IMR-90 (cell line): Measurements from ENCODE around the gene MUC5AC. TPM values are rescaled to one million over a fixed set of nuclear protein-coding genes. Genes with fewer than 3 reads are reported as not detected.

ENCODE experiments used
- ATAC-seq: fragments of 200-7000 bp; cut with Tn5 transposase; 2 replicates; pipeline ENCODE4 v1.9.1; 2020; ENCODE audit warnings: low read depth, mild to moderate bottlenecking, moderate library complexity
- BruUV-seq: library from RNA; stranded (reverse); fragments of 400-500 nt; replicated peaks from 2 replicates; lab custom pipeline; 2021; lab: Mats Ljungman, UMichigan
- CTCF ChIA-PET: fragments of 300-600 bp; formaldehyde crosslinking; extraction: SDS; loops from one replicate; lab custom pipeline; 2021; ENCODE audit warnings: antibody characterized with exemption; lab: Yijun Ruan, JAX
- POLR2A ChIA-PET: fragments of 300-600 bp; sonication (Branson Sonifier 250); formaldehyde crosslinking; loops from one replicate; lab custom pipeline; 2022; ENCODE audit warnings: antibody characterized with exemption; ENCODE audit not compliant: unreplicated experiment; lab: Charles Lee
- DNase-seq: peaks from one replicate; pipeline ENCODE4 v3.0.0; 2013
- H2AFZ ChIP-seq: replicated peaks from 2 replicates; pipeline ENCODE3; 2013; ENCODE audit warnings: low read length, mild to moderate bottlenecking; ENCODE audit not compliant: poor library complexity
- H2AK5ac ChIP-seq: 2 replicates; pipeline ENCODE4 v1.6.1; 2013; ENCODE audit warnings: low read depth, low read length, inconsistent platforms
- H2AK9ac ChIP-seq: replicated peaks from 2 replicates; pipeline ENCODE3; 2013; ENCODE audit warnings: mild to moderate bottlenecking, low read depth, low read length, moderate library complexity; ENCODE audit not compliant: poor library complexity
- H2BK120ac ChIP-seq: 2 replicates; pipeline ENCODE4 v1.6.1; 2013; ENCODE audit warnings: low read depth, low read length, inconsistent platforms
- H2BK15ac ChIP-seq: 3 replicates; pipeline ENCODE4 v1.6.1; 2013; ENCODE audit warnings: low read depth, low read length, inconsistent platforms
- H2BK20ac ChIP-seq: 2 replicates; pipeline ENCODE4 v1.6.1; 2013; ENCODE audit warnings: low read depth, mild to moderate bottlenecking, inconsistent platforms, low read length, moderate library complexity
- H2BK5ac ChIP-seq: 2 replicates; pipeline ENCODE4 v1.6.1; 2013; ENCODE audit warnings: mild to moderate bottlenecking, low read depth, low read length, inconsistent platforms; ENCODE audit not compliant: poor library complexity, severe bottlenecking
- H3K14ac ChIP-seq: replicated peaks from 2 replicates; pipeline ENCODE4 v1.6.1; 2013; ENCODE audit warnings: low read depth, low read length, inconsistent platforms
- H3K18ac ChIP-seq: 2 replicates; pipeline ENCODE4 v1.6.1; 2013; ENCODE audit warnings: low read depth, low read length, control low read depth
- H3K23ac ChIP-seq: 2 replicates; pipeline ENCODE4 v1.6.1; 2013; ENCODE audit warnings: low read depth, low read length, inconsistent platforms
- H3K27ac ChIP-seq: 2 replicates; pipeline ENCODE4 v1.5.1; 2013; ENCODE audit warnings: mild to moderate bottlenecking, control low read depth, low read length; ENCODE audit not compliant: insufficient read depth
- H3K27me3 ChIP-seq: 2 replicates; pipeline ENCODE4 v1.6.1; 2013; ENCODE audit warnings: low read length; ENCODE audit not compliant: control insufficient read depth, insufficient read depth
- H3K36me3 ChIP-seq: 2 replicates; pipeline ENCODE4 v1.6.1; 2013; ENCODE audit warnings: low read length, mixed read lengths; ENCODE audit not compliant: control insufficient read depth, insufficient read depth
- H3K4ac ChIP-seq: 2 replicates; pipeline ENCODE4 v1.6.1; 2013; ENCODE audit warnings: low read depth, low read length, inconsistent platforms
- H3K4me1 ChIP-seq: 2 replicates; pipeline ENCODE4 v1.6.1; 2013; ENCODE audit warnings: low read length, mixed read lengths; ENCODE audit not compliant: control insufficient read depth, insufficient read depth
- H3K4me2 ChIP-seq: 2 replicates; pipeline ENCODE4 v1.6.1; 2013; ENCODE audit warnings: low read depth, mild to moderate bottlenecking, control low read depth, low read length, moderate library complexity
- H3K4me3 ChIP-seq: 2 replicates; pipeline ENCODE4 v1.5.1; 2013; ENCODE audit warnings: low read depth, mild to moderate bottlenecking, control low read depth, low read length, moderate library complexity; ENCODE audit not compliant: insufficient read depth
- H3K56ac ChIP-seq: 2 replicates; pipeline ENCODE4 v1.6.1; 2013; ENCODE audit warnings: low read length, inconsistent platforms; ENCODE audit not compliant: insufficient read depth; ENCODE audit errors: extremely low read depth
- H3K79me1 ChIP-seq, 2 experiments: 2 replicates each; pipeline ENCODE4 v1.6.1; 2013; ENCODE audit warnings: low read length in 2 of 2, inconsistent platforms in 1 of 2, low read depth in 1 of 2
- H3K9ac ChIP-seq: 2 replicates; pipeline ENCODE4 v1.6.1; 2013; ENCODE audit warnings: low read depth, low read length, control low read depth
- H3K9me1 ChIP-seq: 2 replicates; pipeline ENCODE4 v1.6.1; 2013; ENCODE audit warnings: low read length, inconsistent platforms; ENCODE audit not compliant: insufficient read depth
- H3K9me3 ChIP-seq: 2 replicates; pipeline ENCODE4 v1.6.1; 2013; ENCODE audit warnings: low read length; ENCODE audit not compliant: control insufficient read depth, insufficient read depth
- H4K20me1 ChIP-seq: 2 replicates; pipeline ENCODE4 v1.6.1; 2013; ENCODE audit warnings: low read length, inconsistent platforms; ENCODE audit not compliant: insufficient read depth
- H4K5ac ChIP-seq: 2 replicates; pipeline ENCODE4 v1.6.1; 2013; ENCODE audit warnings: mild to moderate bottlenecking, low read depth, low read length, control low read depth
- H4K8ac ChIP-seq, 2 experiments: 2 replicates each; pipeline ENCODE4 v1.6.1; 2013; ENCODE audit warnings: low read depth in 2 of 2, low read length in 2 of 2, control low read depth in 1 of 2, inconsistent platforms in 1 of 2
- H4K91ac ChIP-seq: 2 replicates; pipeline ENCODE4 v1.6.1; 2013; ENCODE audit warnings: low read depth, low read length, inconsistent platforms; ENCODE audit not compliant: insufficient read depth
- BHLHE40 ChIP-seq: fragments of 150-350 bp; IDR thresholded peaks from 2 replicates; pipeline ENCODE4 v1.6.1; 2016; ENCODE audit warnings: mild to moderate bottlenecking, low read depth, low read length
- CEBPB ChIP-seq: IDR thresholded peaks from 2 replicates; pipeline ENCODE4 v1.6.1; 2012; ENCODE audit warnings: low read depth, low read length, improper control_type of control experiment
- CHD1 ChIP-seq: IDR thresholded peaks from 2 replicates; pipeline ENCODE4 v1.6.1; 2012; ENCODE audit warnings: low read depth, low read length, improper control_type of control experiment
- CTCF ChIP-seq: conservative IDR thresholded peaks from 2 replicates; pipeline ENCODE4 v1.5.1; 2012; ENCODE audit warnings: mild to moderate bottlenecking, low read depth, low read length, improper control_type of control experiment
- ELK1 ChIP-seq: fragments of 150-350 bp; IDR thresholded peaks from 2 replicates; pipeline ENCODE4 v1.6.1; 2016; ENCODE audit warnings: low read depth, mild to moderate bottlenecking, low read length, moderate library complexity, borderline replicate concordance
- FOS ChIP-seq: fragments of 150-350 bp; IDR thresholded peaks from 2 replicates; pipeline ENCODE4 v1.6.1; 2016; ENCODE audit warnings: low read depth, low read length
- MAFK ChIP-seq: IDR thresholded peaks from 2 replicates; pipeline ENCODE4 v1.6.1; 2012; ENCODE audit warnings: low read depth, low read length, improper control_type of control experiment
- MAZ ChIP-seq: IDR thresholded peaks from 2 replicates; pipeline ENCODE4 v1.6.1; 2012; ENCODE audit warnings: low read depth, mild to moderate bottlenecking, low read length, improper control_type of control experiment, moderate library complexity, borderline replicate concordance
- MXI1 ChIP-seq: IDR thresholded peaks from 2 replicates; pipeline ENCODE4 v1.6.1; 2012; ENCODE audit warnings: low read depth, mild to moderate bottlenecking, low read length, moderate library complexity, borderline replicate concordance
- NFE2L2 ChIP-seq: fragments of 150-350 bp; IDR thresholded peaks from 2 replicates; pipeline ENCODE4 v1.6.1; 2016; ENCODE audit warnings: low read depth, mild to moderate bottlenecking, low read length
- POLR2A ChIP-seq: IDR thresholded peaks from 2 replicates; pipeline ENCODE4 v1.6.1; 2012; ENCODE audit warnings: mild to moderate bottlenecking, low read depth, low read length
- RAD21 ChIP-seq: IDR thresholded peaks from 2 replicates; pipeline ENCODE4 v1.6.1; 2012; ENCODE audit warnings: low read length, improper control_type of control experiment
- RCOR1 ChIP-seq: IDR thresholded peaks from 2 replicates; pipeline ENCODE4 v1.6.1; 2012; ENCODE audit warnings: mild to moderate bottlenecking, low read length, improper control_type of control experiment; ENCODE audit not compliant: insufficient replicate concordance
- RFX5 ChIP-seq: IDR thresholded peaks from 2 replicates; pipeline ENCODE4 v1.8.0; 2012; ENCODE audit warnings: low read depth, mild to moderate bottlenecking, low read length, moderate library complexity
- SMC3 ChIP-seq: fragments of 150-350 bp; IDR thresholded peaks from 2 replicates; pipeline ENCODE4 v1.6.1; 2016; ENCODE audit warnings: low read depth, mild to moderate bottlenecking, antibody characterized with exemption, low read length, moderate library complexity
- USF2 ChIP-seq: fragments of 150-350 bp; IDR thresholded peaks from 2 replicates; pipeline ENCODE4 v1.6.1; 2017; ENCODE audit warnings: mild to moderate bottlenecking, antibody characterized with exemption, low read length, low read depth
- WGBS, 2 experiments: methylation state at CpG; one replicate each; pipeline versions ENCODE4 v1.1.5 to v1.1.7; 2013; ENCODE audit warnings: missing lambda C conversion rate in 2 of 2; ENCODE audit not compliant: insufficient read length in 1 of 2; ENCODE audit errors: extremely low coverage in 2 of 2; 5-methylcytosine and 5-hydroxymethylcytosine counted together
- dilution Hi-C: fragments of 300-500 bp; cut with HindIII; formaldehyde crosslinking; loops from one replicate; pipeline ENCODE4 v1.14.3; 2018; ENCODE audit warnings: low sequenced_read_pairs; ENCODE audit not compliant: unreplicated experiment
- in situ Hi-C: fragments of 300-500 bp; cut with MboI; formaldehyde crosslinking; loops from 3 replicates; pipeline ENCODE4 v1.14.3; 2019; ENCODE audit warnings: low sequenced_read_pairs, inconsistent platforms, mixed read lengths
- intact Hi-C: fragments of 100-400 bp; cut with micrococcal nuclease; formaldehyde crosslinking; loops from 2 replicates; pipeline ENCODE4 v1.10.0; 2022
- polyA plus RNA-seq, 3 experiments: library from polyadenylated mRNA; depleted of rRNA; stranded (reverse); fragments of >200 nt; gene quantifications; 2 replicates each; pipeline ENCODE4 v1.2.3, GENCODE V29; 2012; ENCODE audit warnings: low replicate concordance in 1 of 3
- total RNA-seq: library from RNA; depleted of rRNA; stranded (reverse); fragments of >200 nt; gene quantifications from 2 replicates; pipeline ENCODE4 v1.2.3, GENCODE V29; 2012

MUC5AC gene
- total and polyA plus RNA-seq, 2 of the 4 experiments (the other 2 are of a cell fraction), result 0.02 TPM; not detected in 1

GRCh38 chr11:1199241-1199750 is 41.5 kb downstream of the MUC5AC start:
- Histone ChIP-seq H3K23ac (no peak overlapping the region), H4K8ac (no peak overlapping the region), H2BK120ac (no peak overlapping the region), H4K20me1 (no peaks in the 10 kb centered on the region; the same call in 1 of the 2 replicates), H3K18ac (no peak overlapping the region), H4K91ac (no peak overlapping the region), H4K5ac (no peak overlapping the region), H2AK9ac (no peak overlapping the region), H3K9ac (no peak overlapping the region), H3K79me1 (no peaks in the 10 kb centered on the region), H3K36me3 (no peaks in the 10 kb centered on the region), H3K4me1 (no peaks in the 10 kb centered on the region), H2BK5ac (no peak overlapping the region), H3K27me3 (peaks cover 10% of the 10 kb centered on the region; the same call in 1 of the 2 replicates), H2BK15ac (no peak overlapping the region), H3K9me3 (peaks cover 4% of the 10 kb centered on the region; the same call in 1 of the 2 replicates), H2BK20ac (no peak overlapping the region), H2AK5ac (no peak overlapping the region), H3K56ac (no peak overlapping the region), H3K9me1 (no peaks in the 10 kb centered on the region), H2AFZ (no peak overlapping the region), H3K27ac (no peak overlapping the region), H3K14ac (no peak overlapping the region), H3K4me2 (no peak overlapping the region), H3K4me3 (no peak overlapping the region), H3K4ac (no peak overlapping the region)
- no TSS peak for BruUV-seq
- no peak for ATAC-seq
- dilution Hi-C loops (no loop called here), intact Hi-C loops (no loop called here), in situ Hi-C loops (no loop called here)
- 75% methylated on average over 7 of the region's 27 CpGs; no CpG with 5 or more reads in 1 of the 2 experiments for WGBS, 2 experiments
- ChIA-PET CTCF (no interaction called here), POLR2A (no interaction called here)
- TF ChIP-seq NFE2L2, result no peak
- TF ChIP-seq POLR2A, result no peak
- no peak for TF ChIP-seq CHD1
- no peak for TF ChIP-seq FOS
- no peak for TF ChIP-seq BHLHE40
- no peak for TF ChIP-seq RCOR1
- no peak for TF ChIP-seq MXI1
- TF ChIP-seq CTCF, result no peak
- no peak for TF ChIP-seq SMC3
- TF ChIP-seq MAFK, result no peak
- no peak for TF ChIP-seq CEBPB
- TF ChIP-seq MAZ, result no peak
- TF ChIP-seq ELK1, result no peak
- no peak for TF ChIP-seq USF2
- TF ChIP-seq RAD21, result no peak
- TF ChIP-seq RFX5, result no peak
- DNase-seq, result no peak
